ENCODE measurements around the gene SLAIN1. TPM values are rescaled to one million over a fixed set of nuclear protein-coding genes. Genes with fewer than 3 reads are reported as not detected.
A peak's percentile ranks its signal among the peaks of the same experiment; 100 is the strongest.

SLAIN1 gene
- total and polyA plus RNA-seq, 2 of the 8 experiments (the other 6 are each of a cell fraction or from before 2014, with no cell fraction given), result 35.0 to 37.7 TPM

DNA sequence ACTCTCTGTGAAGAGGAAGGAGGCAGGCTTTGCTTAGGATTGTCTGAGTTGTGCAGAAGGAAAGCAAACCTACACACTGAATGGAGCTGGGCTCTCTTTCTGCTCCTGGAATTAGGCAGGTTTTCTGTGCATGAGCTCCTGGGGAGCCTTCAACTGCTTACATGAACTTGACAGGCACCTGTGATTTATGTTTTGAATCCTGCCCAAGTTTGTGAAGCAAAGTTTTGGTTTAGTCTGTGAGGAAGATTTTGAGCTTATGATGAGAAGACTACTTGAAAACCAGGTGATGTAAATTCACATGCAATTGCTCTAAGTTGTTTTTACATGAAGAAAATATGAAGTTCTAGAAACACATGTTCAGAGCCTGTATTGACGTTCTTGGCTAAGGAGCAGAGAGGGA, 109.0 kb downstream of the SLAIN1 start:
- FAIRE-seq, result no peak
- no peak overlapping the region for H2BK12ac ChIP-seq (ENCODE audit: low read depth, low read length)
- 93% methylated on average over 1 of the region's 1 CpG; no CpG with 5 or more reads in 1 of the 2 experiments for WGBS, 2 experiments (ENCODE audit: extremely low coverage in 1 of 2, insufficient coverage in 1 of 2, insufficient read length in 1 of 2, insufficient replicate concordance in 2 of 2, low coverage in 1 of 2, low lambda C conversion rate in 2 of 2, missing lambda C conversion rate in 1 of 2)
- no peaks in the 10 kb centered on the region for H3K4me1 ChIP-seq (replicated peaks in 1 of 4; ENCODE audit: control insufficient read depth in 3 of 4, insufficient read depth in 4 of 4, low read length in 3 of 4)
- no peak overlapping the region for H2BK5ac ChIP-seq (ENCODE audit: low read depth, low read length)
- no peak overlapping the region for H3K9ac ChIP-seq (replicated peaks in 1 of 4; ENCODE audit: extremely low read depth in 1 of 4, low read depth in 3 of 4, low read length in 3 of 4)
- H2BK15ac ChIP-seq (ENCODE audit: low read length), result no peak overlapping the region
- H3K23ac ChIP-seq (ENCODE audit: insufficient read length), result no peak overlapping the region
- H2AK5ac ChIP-seq (ENCODE audit: low read depth, low read length), result no peak overlapping the region
- no peak overlapping the region for H3K4me2 ChIP-seq (ENCODE audit: insufficient read depth in 1 of 2, low read depth in 2 of 2, low read length in 2 of 2)
- no peaks in the 10 kb centered on the region for H3K23me2 ChIP-seq (ENCODE audit: low read depth, low read length)
- no peak overlapping the region for H3K18ac ChIP-seq (ENCODE audit: extremely low read depth, low read length)
- H3K4me3 ChIP-seq (ENCODE audit: extremely low read depth in 1 of 4, insufficient read depth in 2 of 4, low read depth in 3 of 4, low read length in 4 of 4), result no peak overlapping the region
- H3K79me1 ChIP-seq (ENCODE audit: low read depth, low read length), result no peaks in the 10 kb centered on the region
- no peak overlapping the region for H2BK20ac ChIP-seq (ENCODE audit: low read length)
- no peak overlapping the region for H2BK120ac ChIP-seq (replicated peaks; ENCODE audit: low read depth, low read length)
- ChIA-PET POLR2A (ENCODE audit: partially characterized antibody) (no interaction called here), CTCF (ENCODE audit: partially characterized antibody) (interaction anchor here (0.9 to 6.2 kb wide), 4 partner anchors 9 to 1235 kb away, joined by 3 to 51 read pairs (median 4); no protein-coding TSS in a partner anchor)
- H4K20me1 ChIP-seq (replicated peaks in 1 of 2; ENCODE audit: control insufficient read depth in 1 of 2, insufficient read depth in 2 of 2, low read length in 2 of 2), result no peaks in the 10 kb centered on the region
- 0 out of 2 replicates have a peak overlapping the region, but pooled peaks have one; percentile 35 for H2AFZ ChIP-seq (ENCODE audit: low read length)
- no peaks in the 10 kb centered on the region for H3K36me3 ChIP-seq (ENCODE audit: control insufficient read depth in 2 of 4, insufficient read depth in 4 of 4, low read length in 3 of 4)
- no peak overlapping the region for H3K14ac ChIP-seq (ENCODE audit: insufficient read length)
- no peak overlapping the region for H4K5ac ChIP-seq (ENCODE audit: insufficient read length, low read depth, low read length)
- no peak for DNase-seq (ENCODE audit: low read depth in 1 of 2, low spot score in 2 of 2)
- H3K9me3 ChIP-seq (ENCODE audit: insufficient read depth in 2 of 2, low read depth in 1 of 2, low read length in 1 of 2), result no peaks in the 10 kb centered on the region
- H3K27ac ChIP-seq (ENCODE audit: low read depth, low read length), result no peak overlapping the region
- no peak overlapping the region for H3K4ac ChIP-seq (replicated peaks; ENCODE audit: insufficient read length, low read depth, low read length)
- no peak overlapping the region for H4K91ac ChIP-seq (replicated peaks; ENCODE audit: insufficient read length, low read length)
- no peak overlapping the region for H4K8ac ChIP-seq (ENCODE audit: extremely low read depth, insufficient read depth, low read length)
- H3K27me3 ChIP-seq (replicated peaks in 1 of 4; ENCODE audit: control insufficient read depth in 3 of 4, extremely low read depth in 1 of 4, insufficient read depth in 3 of 4, low read length in 3 of 4), result no peaks in the 10 kb centered on the region
- H3K56ac ChIP-seq (replicated peaks; ENCODE audit: insufficient read length, low read depth, low read length), result no peak overlapping the region
- no peaks in the 10 kb centered on the region for H3K79me2 ChIP-seq (ENCODE audit: control insufficient read depth in 1 of 2, insufficient read depth in 2 of 2, low read length in 2 of 2)
- TF ChIP-seq POU5F1 (IDR thresholded peaks at IDR 0.05; ENCODE audit: low read depth, low read length) (no peak), CHD2 (IDR thresholded peaks at IDR 0.05; ENCODE audit: low read length) (no peak), BCL11A (IDR thresholded peaks at IDR 0.05; ENCODE audit: low read depth in 2 of 2, low read length in 2 of 2) (no peak), YY1 (IDR thresholded peaks at IDR 0.05; ENCODE audit: low read depth, low read length) (no peak), BACH1 (IDR thresholded peaks at IDR 0.05; ENCODE audit: low read length) (no peak), POLR2A (IDR thresholded peaks at IDR 0.05; ENCODE audit: control extremely low read depth in 1 of 2, low read depth in 2 of 2, low read length in 2 of 2) (no peak), JUN (IDR thresholded peaks at IDR 0.05; ENCODE audit: low read depth, low read length) (no peak), EGR1 (IDR thresholded peaks at IDR 0.05; ENCODE audit: borderline replicate concordance, low read depth, low read length) (no peak), CREB1 (IDR thresholded peaks at IDR 0.05) (no peak), HDAC2 (IDR thresholded peaks at IDR 0.05; ENCODE audit: borderline replicate concordance in 1 of 2, low read depth in 2 of 2, low read length in 2 of 2) (no peak)

All from H1 (cell line).